A549 (cell line): ENCODE measurements around the gene SHF. TPM values are rescaled to one million over a fixed set of nuclear protein-coding genes. Genes with fewer than 3 reads are reported as not detected.

Source experiments
- ATAC-seq, 2 experiments: fragments of 200-7000 bp in 1 of 2; fragments of >200 bp in 1 of 2; cut with Nextera tagmentation in 1 of 2; cut with Tn5 transposase in 1 of 2; 3 replicates each; pipeline versions ENCODE4 v1.8.0 to v1.9.1; 2018 to 2020; ENCODE audit warnings: mild to moderate bottlenecking in 1 of 2, moderate library complexity in 1 of 2
- CTCF ChIA-PET: fragments of 300-600 bp; sonication (Branson Sonifier 250); formaldehyde crosslinking; extraction: SDS; loops from one replicate; lab custom pipeline; 2021; ENCODE audit warnings: antibody characterized with exemption, inconsistent platforms; lab: Yijun Ruan, JAX
- POLR2A ChIA-PET: fragments of 350-600 bp; formaldehyde crosslinking; extraction: SDS; loops from one replicate; lab custom pipeline; 2021; ENCODE audit warnings: antibody characterized with exemption, inconsistent platforms; lab: Yijun Ruan, JAX
- DNase-seq, 2 experiments: peaks; one replicate each; pipeline versions ENCODE4 v3.0.0 to v3.0.0-alpha.2; 2011 to 2016; ENCODE audit warnings: low read depth in 1 of 2, low spot score in 1 of 2
- FAIRE-seq: peaks from 2 replicates; lab custom pipeline; 2011; peaks lifted over from hg19 to GRCh38; lab: Jason Lieb, UNC
- H3K27ac ChIP-seq, 2 experiments: fragments of >200 bp; sonication (Bioruptor Twin); formaldehyde crosslinking; 3 replicates each; pipeline ENCODE4 v1.5.1; 2016 to 2017
- H3K4me1 ChIP-seq: fragments of >200 bp; sonication (Bioruptor Twin); formaldehyde crosslinking; 3 replicates; pipeline ENCODE4 v1.6.1; 2016
- H3K4me2 ChIP-seq: fragments of >200 bp; sonication (Bioruptor Twin); formaldehyde crosslinking; 3 replicates; pipeline ENCODE4 v1.6.1; 2016
- H3K4me3 ChIP-seq: fragments of >200 bp; sonication (Bioruptor Twin); formaldehyde crosslinking; 3 replicates; pipeline ENCODE4 v1.5.1; 2016
- H3K9me3 ChIP-seq: fragments of >200 bp; sonication (Bioruptor Twin); formaldehyde crosslinking; 3 replicates; pipeline ENCODE4 v1.6.1; 2016
- BHLHE40 ChIP-seq: IDR thresholded peaks from 2 replicates; pipeline ENCODE4 v1.6.1; 2012; ENCODE audit warnings: low read depth, low read length, inconsistent platforms
- CBX2 ChIP-seq: fragments of 200-600 bp; sonication (generic); IDR thresholded peaks from 2 replicates; pipeline ENCODE4 v1.6.1; 2016; ENCODE audit warnings: low read depth, mild to moderate bottlenecking, borderline replicate concordance
- CBX8 ChIP-seq: fragments of 200-600 bp; sonication (generic); IDR thresholded peaks from 2 replicates; pipeline ENCODE4 v1.6.1; 2016
- CHD2 ChIP-seq: fragments of 150-350 bp; IDR thresholded peaks from 2 replicates; pipeline ENCODE4 v1.6.1; 2014; ENCODE audit warnings: low read length; ENCODE audit not compliant: partially characterized antibody
- EHF ChIP-seq: fragments of 250-450 bp; sonication (Bioruptor Pico); IDR thresholded peaks from 2 replicates; pipeline ENCODE4 v1.5.0; 2020; ENCODE audit warnings: mild to moderate bottlenecking
- EHMT2 ChIP-seq: fragments of 200-600 bp; sonication (generic); IDR thresholded peaks from 2 replicates; pipeline ENCODE4 v1.6.1; 2016; ENCODE audit warnings: antibody characterized with exemption, low read depth, mild to moderate bottlenecking, moderate library complexity
- FOXS1 ChIP-seq: fragments of 250-450 bp; sonication (Bioruptor Pico); IDR thresholded peaks from 2 replicates; pipeline ENCODE4 v1.5.0; 2020; ENCODE audit warnings: mild to moderate bottlenecking, moderate library complexity
- GATA3 ChIP-seq: IDR thresholded peaks from 2 replicates; pipeline ENCODE4 v1.6.1; 2012; ENCODE audit warnings: borderline replicate concordance
- HOXA7 ChIP-seq: fragments of 250-450 bp; sonication (Bioruptor Pico); IDR thresholded peaks from 2 replicates; pipeline ENCODE4 v1.5.0; 2020; ENCODE audit warnings: mild to moderate bottlenecking, moderate library complexity
- HOXB13 ChIP-seq: fragments of 250-450 bp; sonication (Bioruptor Pico); IDR thresholded peaks from 2 replicates; pipeline ENCODE4 v1.5.0; 2020; ENCODE audit warnings: low read depth, mild to moderate bottlenecking, moderate library complexity
- JUNB ChIP-seq: fragments of >200 bp; sonication (Bioruptor Twin); formaldehyde crosslinking; IDR thresholded peaks from 2 replicates; pipeline ENCODE4 v1.6.1; 2016
- MAZ ChIP-seq: fragments of 150-350 bp; IDR thresholded peaks from 2 replicates; pipeline ENCODE4 v1.6.1; 2014; ENCODE audit warnings: antibody characterized with exemption, low read depth, low read length, borderline replicate concordance
- NFE2L2 ChIP-seq: fragments of 150-350 bp; conservative IDR thresholded peaks from 2 replicates; pipeline ENCODE4 v1.6.1; 2014; ENCODE audit warnings: low read length
- NPAS2 ChIP-seq: fragments of 250-450 bp; sonication (Bioruptor Pico); IDR thresholded peaks from 2 replicates; pipeline ENCODE4 v1.8.0; 2022; ENCODE audit warnings: mild to moderate bottlenecking, moderate library complexity, borderline replicate concordance
- NR3C1 ChIP-seq: fragments of >200 bp; sonication (Bioruptor Twin); formaldehyde crosslinking; IDR thresholded peaks from 3 replicates; pipeline ENCODE4 v1.6.1; 2017
- PHF8 ChIP-seq: fragments of 200-600 bp; sonication (generic); IDR thresholded peaks from 2 replicates; pipeline ENCODE4 v1.6.1; 2016; ENCODE audit warnings: low read depth, mild to moderate bottlenecking, antibody characterized with exemption, moderate library complexity, borderline replicate concordance
- POLR2AphosphoS2 ChIP-seq: conservative IDR thresholded peaks from 2 replicates; pipeline ENCODE4 v1.6.1; 2012; ENCODE audit warnings: low read length, improper control_type of control experiment, inconsistent platforms
- RAD21 ChIP-seq, 2 experiments: fragments of >200 bp in 1 of 2; sonication (Bioruptor Twin) in 1 of 2; formaldehyde crosslinking in 1 of 2; IDR thresholded peaks in 1 of 2; conservative IDR thresholded peaks in 1 of 2; 2 replicates in 1 of 2; 3 replicates in 1 of 2; pipeline ENCODE4 v1.6.1; 2012 to 2018; ENCODE audit warnings: inconsistent platforms in 1 of 2
- RARB ChIP-seq: fragments of 250-450 bp; sonication (Bioruptor Pico); IDR thresholded peaks from 2 replicates; pipeline ENCODE4 v1.8.0; 2021; ENCODE audit warnings: mild to moderate bottlenecking, moderate library complexity
- RFX5 ChIP-seq: fragments of 450-650 bp; IDR thresholded peaks from 2 replicates; pipeline ENCODE4 v1.7.1; 2014; ENCODE audit warnings: antibody characterized with exemption, mild to moderate bottlenecking, moderate library complexity
- SMC3 ChIP-seq: fragments of >200 bp; sonication (Bioruptor Twin); formaldehyde crosslinking; IDR thresholded peaks from 3 replicates; pipeline ENCODE4 v1.6.1; 2018; ENCODE audit warnings: inconsistent platforms
- TP53 ChIP-seq: fragments of 250-450 bp; sonication (Bioruptor Pico); IDR thresholded peaks from 2 replicates; pipeline ENCODE4 v1.5.0; 2021; ENCODE audit warnings: mild to moderate bottlenecking, moderate library complexity
- ZC3H11A ChIP-seq: fragments of 450-650 bp; IDR thresholded peaks from 2 replicates; pipeline ENCODE4 v1.6.1; 2014; ENCODE audit warnings: antibody characterized with exemption, mild to moderate bottlenecking
- WGBS: methylation state at CpG from one replicate; pipeline ENCODE4 v1.1.6; 2017; ENCODE audit errors: missing lambda C conversion rate; 5-methylcytosine and 5-hydroxymethylcytosine counted together
- polyA plus RNA-seq, 4 experiments: library from polyadenylated mRNA; depleted of rRNA in 3 of 4; stranded (reverse); fragments of >200 nt; fragmentation: RNase III in 1 of 4; extraction: RNeasy Plus Mini Kit Qiagen cat#74134 plus additional on column Dnase treatment in 1 of 4; gene quantifications; 2 replicates in 3 of 4; 3 replicates in 1 of 4; pipeline ENCODE4 v1.2.3, GENCODE V29; 2011 to 2017
- TF ChIP-seq, protein P1 (sequence below): fragments of >200 bp; sonication (Bioruptor Twin); formaldehyde crosslinking; IDR thresholded peaks from 2 replicates; pipeline ENCODE4 v1.6.1; 2016
- TF ChIP-seq, protein P2 (sequence below): fragments of 150-350 bp; IDR thresholded peaks from 2 replicates; pipeline ENCODE4 v1.6.1; 2014; ENCODE audit warnings: low read depth, mild to moderate bottlenecking, low read length
- TF ChIP-seq, protein P3 (sequence below): fragments of 250-450 bp; sonication (Bioruptor Pico); IDR thresholded peaks from 2 replicates; pipeline ENCODE4 v1.5.0; 2020; ENCODE audit warnings: low read depth, mild to moderate bottlenecking, moderate library complexity
- TF ChIP-seq, protein P4 (sequence below): fragments of >200 bp; sonication (Bioruptor Twin); formaldehyde crosslinking; IDR thresholded peaks from 3 replicates; pipeline ENCODE4 v1.5.1; 2016

Gene SHF
- polyA plus RNA-seq, 2 of the 4 experiments (the other 2 are of a cell fraction): 0.36 to 0.85 TPM

DNA sequence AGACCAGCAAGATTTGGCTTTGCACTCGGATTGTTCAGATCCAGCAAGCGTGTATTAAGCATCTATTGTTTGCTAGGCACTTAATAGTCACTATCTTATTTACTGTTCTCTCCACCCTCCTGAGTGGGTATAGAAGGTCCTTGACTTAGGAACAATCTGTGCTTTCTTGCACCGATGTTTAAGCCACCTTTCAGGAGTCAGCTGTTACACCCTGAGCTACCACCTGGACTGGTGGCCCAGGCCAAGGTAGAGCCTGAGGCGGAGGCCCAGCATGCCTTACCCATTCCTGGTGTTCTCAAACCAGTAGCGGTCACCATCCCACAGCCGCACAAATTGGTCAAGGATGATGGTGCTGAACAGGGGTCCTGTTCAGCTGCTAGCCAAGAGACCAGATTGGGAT lies 48.0 kb downstream of the SHF start:
- DNase-seq (no peak), ATAC-seq (no peak), FAIRE-seq (no peak)
- Histone ChIP-seq H3K4me2 (no peak overlapping the region), H3K4me1 (no peaks in the 10 kb centered on the region), H3K27ac (no peak overlapping the region), H3K9me3 (no peaks in the 10 kb centered on the region), H3K4me3 (no peak overlapping the region)
- no peak for TF ChIP-seq SMC3
- TF ChIP-seq CHD2: no peak
- no peak for TF ChIP-seq HOXA7 (CRISPR knock-in tag)
- TF ChIP-seq RFX5: no peak
- no peak for TF ChIP-seq EHF
- TF ChIP-seq TP53 (CRISPR knock-in tag): no peak
- no peak for TF ChIP-seq CBX2
- ChIA-PET CTCF (interaction anchor here (1.0 to 2.4 kb wide), 4 partner anchors 13 to 23 kb away, joined by 3 to 6 read pairs (median 4); no protein-coding TSS in a partner anchor), POLR2A (no interaction called here)
- WGBS: 82% methylated on average over 5 of the region's 6 CpGs

DNA sequence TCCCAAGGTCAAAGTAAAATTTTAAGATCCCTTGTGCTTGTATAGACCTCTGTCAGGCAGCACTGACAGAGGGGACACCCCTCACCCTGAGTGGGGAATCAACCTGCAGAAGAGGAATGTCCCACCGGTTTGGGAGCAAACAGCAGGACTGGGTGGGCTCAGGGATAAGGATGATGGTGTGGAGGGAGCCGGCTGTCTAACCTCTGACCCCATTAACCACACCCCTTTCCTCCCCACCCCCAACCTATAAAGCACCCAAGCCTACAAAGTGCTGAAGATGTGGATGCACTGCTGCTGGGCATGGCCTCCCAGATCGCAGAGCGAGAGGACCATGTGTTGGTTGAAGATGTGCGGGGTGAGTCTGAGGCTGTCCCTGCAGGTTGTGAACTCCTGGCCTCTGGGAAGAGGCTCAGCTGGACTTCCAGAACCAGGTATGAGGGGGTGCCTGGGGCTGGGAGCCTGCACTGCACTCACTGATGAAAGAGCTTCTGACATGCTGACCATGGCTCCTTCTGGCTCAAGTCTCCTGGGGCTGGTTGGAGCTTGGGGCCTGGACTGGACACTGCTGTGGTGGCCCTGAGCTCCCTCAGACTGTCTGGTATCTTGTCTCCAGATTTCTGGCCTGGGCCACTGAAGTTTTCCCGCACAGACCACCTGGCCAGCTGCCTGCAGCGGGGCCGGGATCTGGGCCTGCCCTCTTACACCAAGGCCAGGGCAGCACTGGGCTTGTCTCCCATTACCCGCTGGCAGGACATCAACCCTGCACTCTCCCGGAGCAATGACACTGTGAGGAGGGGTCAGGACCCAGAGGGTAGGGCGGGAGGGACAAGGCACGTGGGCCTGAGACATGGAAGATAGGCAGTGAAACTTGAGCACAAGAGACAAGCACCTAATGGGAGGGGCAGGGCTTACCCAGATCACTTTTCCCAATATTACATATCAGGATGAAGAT lies 48.7 kb downstream of the SHF start:
- Histone ChIP-seq H3K4me2 (no peak overlapping the region), H3K9me3 (no peaks in the 10 kb centered on the region), H3K4me1 (no peaks in the 10 kb centered on the region), H3K27ac (no peak overlapping the region), H3K4me3 (no peak overlapping the region)
- ChIA-PET CTCF (interaction anchor here (1.1 to 1.9 kb wide), 2 partner anchors 12 to 21 kb away, joined by 3 to 7 read pairs; no protein-coding TSS in a partner anchor), POLR2A (no interaction called here)
- ATAC-seq (no peak), DNase-seq (no peak), FAIRE-seq (no peak)
- 68% methylated on average over 6 of the region's 12 CpGs for WGBS
- TF ChIP-seq EHF (no peak), NPAS2 (no peak), PHF8 (no peak), RARB (CRISPR knock-in tag) (no peak), RAD21 (conservative IDR thresholded peaks at IDR 0.05 in 1 of 2, IDR thresholded peaks at IDR 0.05 in 1 of 2) (no peak), NFE2L2 (no peak), JUNB (no peak), EHMT2 (no peak)
- TF ChIP-seq, protein P1, sequence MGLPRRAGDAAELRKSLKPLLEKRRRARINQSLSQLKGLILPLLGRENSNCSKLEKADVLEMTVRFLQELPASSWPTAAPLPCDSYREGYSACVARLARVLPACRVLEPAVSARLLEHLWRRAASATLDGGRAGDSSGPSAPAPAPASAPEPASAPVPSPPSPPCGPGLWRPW: no peak

DNA sequence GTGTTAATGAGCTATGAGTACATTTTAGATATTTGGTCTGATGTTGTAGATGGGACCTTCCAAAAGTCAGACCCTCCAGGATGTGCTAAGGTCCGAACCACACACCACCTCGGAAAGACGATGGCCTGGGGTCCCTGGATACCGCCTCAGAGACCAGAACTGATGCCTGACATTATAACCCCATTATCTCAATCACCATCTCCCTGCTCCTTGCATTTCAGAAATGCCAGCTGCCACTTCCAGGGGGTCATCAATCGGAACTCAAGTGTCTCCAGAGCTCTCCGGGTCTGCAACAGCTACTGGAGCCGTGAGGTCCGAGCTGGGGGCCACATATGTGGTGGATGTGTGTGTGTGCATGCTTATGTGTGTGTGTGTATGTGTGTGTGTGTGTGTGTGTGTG lies 50.1 kb downstream of the SHF start:
- no peaks in the 10 kb centered on the region for H3K9me3 ChIP-seq
- WGBS: 60% methylated on average over 7 of the region's 8 CpGs
- H3K4me1 ChIP-seq: no peaks in the 10 kb centered on the region
- CTCF ChIA-PET: interaction anchor here (0.6 to 1.9 kb wide), 6 partner anchors 11 to 261 kb away, joined by 4 to 7 read pairs (median 4); no protein-coding TSS in a partner anchor
- H3K4me3 ChIP-seq: no peak overlapping the region
- DNase-seq (no peak), FAIRE-seq (no peak)
- TF ChIP-seq CBX8 (no peak), ZC3H11A (no peak), JUNB (no peak), HOXB13 (CRISPR knock-in tag) (no peak), RFX5 (no peak), GATA3 (no peak), MAZ (no peak), NR3C1 (no peak), BHLHE40 (no peak), PHF8 (no peak), EHF (no peak), POLR2AphosphoS2 (no peak), FOXS1 (no peak), RARB (CRISPR knock-in tag) (no peak)
- TF ChIP-seq, protein P2, sequence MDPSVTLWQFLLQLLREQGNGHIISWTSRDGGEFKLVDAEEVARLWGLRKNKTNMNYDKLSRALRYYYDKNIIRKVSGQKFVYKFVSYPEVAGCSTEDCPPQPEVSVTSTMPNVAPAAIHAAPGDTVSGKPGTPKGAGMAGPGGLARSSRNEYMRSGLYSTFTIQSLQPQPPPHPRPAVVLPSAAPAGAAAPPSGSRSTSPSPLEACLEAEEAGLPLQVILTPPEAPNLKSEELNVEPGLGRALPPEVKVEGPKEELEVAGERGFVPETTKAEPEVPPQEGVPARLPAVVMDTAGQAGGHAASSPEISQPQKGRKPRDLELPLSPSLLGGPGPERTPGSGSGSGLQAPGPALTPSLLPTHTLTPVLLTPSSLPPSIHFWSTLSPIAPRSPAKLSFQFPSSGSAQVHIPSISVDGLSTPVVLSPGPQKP: no peak
- TF ChIP-seq, protein P1: no peak
- TF ChIP-seq, protein P3, sequence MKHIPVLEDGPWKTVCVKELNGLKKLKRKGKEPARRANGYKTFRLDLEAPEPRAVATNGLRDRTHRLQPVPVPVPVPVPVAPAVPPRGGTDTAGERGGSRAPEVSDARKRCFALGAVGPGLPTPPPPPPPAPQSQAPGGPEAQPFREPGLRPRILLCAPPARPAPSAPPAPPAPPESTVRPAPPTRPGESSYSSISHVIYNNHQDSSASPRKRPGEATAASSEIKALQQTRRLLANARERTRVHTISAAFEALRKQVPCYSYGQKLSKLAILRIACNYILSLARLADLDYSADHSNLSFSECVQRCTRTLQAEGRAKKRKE: no peak
- TF ChIP-seq, protein P4, sequence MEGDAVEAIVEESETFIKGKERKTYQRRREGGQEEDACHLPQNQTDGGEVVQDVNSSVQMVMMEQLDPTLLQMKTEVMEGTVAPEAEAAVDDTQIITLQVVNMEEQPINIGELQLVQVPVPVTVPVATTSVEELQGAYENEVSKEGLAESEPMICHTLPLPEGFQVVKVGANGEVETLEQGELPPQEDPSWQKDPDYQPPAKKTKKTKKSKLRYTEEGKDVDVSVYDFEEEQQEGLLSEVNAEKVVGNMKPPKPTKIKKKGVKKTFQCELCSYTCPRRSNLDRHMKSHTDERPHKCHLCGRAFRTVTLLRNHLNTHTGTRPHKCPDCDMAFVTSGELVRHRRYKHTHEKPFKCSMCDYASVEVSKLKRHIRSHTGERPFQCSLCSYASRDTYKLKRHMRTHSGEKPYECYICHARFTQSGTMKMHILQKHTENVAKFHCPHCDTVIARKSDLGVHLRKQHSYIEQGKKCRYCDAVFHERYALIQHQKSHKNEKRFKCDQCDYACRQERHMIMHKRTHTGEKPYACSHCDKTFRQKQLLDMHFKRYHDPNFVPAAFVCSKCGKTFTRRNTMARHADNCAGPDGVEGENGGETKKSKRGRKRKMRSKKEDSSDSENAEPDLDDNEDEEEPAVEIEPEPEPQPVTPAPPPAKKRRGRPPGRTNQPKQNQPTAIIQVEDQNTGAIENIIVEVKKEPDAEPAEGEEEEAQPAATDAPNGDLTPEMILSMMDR: no peak
- TF ChIP-seq, all 56 proteins: peak for 0
- POLR2A ChIA-PET: no interaction called here
- no peak overlapping the region for H3K27ac ChIP-seq
- no peak overlapping the region for H3K4me2 ChIP-seq
- no peak for ATAC-seq
